Cardiac muscle cell (in vitro differentiated cells and primary cell): ENCODE data around the gene HP1BP3. TPM values are rescaled to one million over a fixed set of nuclear protein-coding genes. Genes with fewer than 3 reads are reported as not detected.

Source experiments
- DNase-seq, 2 donors: peaks; one replicate each; pipeline versions ENCODE4 v3.0.0 to v3.0.0-alpha.2; 2010 to 2017; ENCODE audit warnings: low read depth in 1 of 2, low spot score in 1 of 2
- H3K27ac ChIP-seq: fragments of 200-600 bp; sonication (generic); 2 replicates; pipeline ENCODE4 v1.5.1; 2016
- H3K27me3 ChIP-seq: fragments of 200-600 bp; sonication (generic); 2 replicates; pipeline ENCODE4 v1.6.0; 2016; ENCODE audit warnings: control low read depth
- H3K36me3 ChIP-seq: fragments of 200-600 bp; sonication (generic); 2 replicates; pipeline ENCODE4 v1.5.1; 2016; ENCODE audit warnings: control low read depth
- H3K4me1 ChIP-seq: fragments of 200-600 bp; sonication (generic); 2 replicates; pipeline ENCODE4 v1.8.1; 2017; ENCODE audit warnings: low read depth, mild to moderate bottlenecking, mixed run types
- H3K4me3 ChIP-seq: fragments of 200-600 bp; sonication (generic); 2 replicates; pipeline ENCODE4 v1.5.1; 2016; ENCODE audit warnings: mild to moderate bottlenecking
- H3K9me3 ChIP-seq: fragments of 200-600 bp; sonication (generic); 2 replicates; pipeline ENCODE4 v1.5.1; 2017; ENCODE audit warnings: low read depth, mild to moderate bottlenecking, control low read depth
- polyA plus RNA-seq: library from polyadenylated mRNA; unstranded; fragments of >200 nt; fragmentation: Nextera tagmentation; extraction: Ambion mirVana; gene quantifications from 2 replicates; pipeline ENCODE4 v1.2.1, GENCODE V29; 2016
- total RNA-seq: library from RNA; depleted of rRNA; stranded (reverse); fragments of >200 nt; gene quantifications from 2 replicates; pipeline ENCODE4 v1.2.3, GENCODE V29; 2016
- TF ChIP-seq, protein P1 (sequence below): IDR thresholded peaks from 2 replicates; pipeline ENCODE4 v1.5.1; 2012; ENCODE audit warnings: low read depth, mild to moderate bottlenecking, low read length

The HP1BP3 gene
- total and polyA plus RNA-seq, 2 experiments from 2014 or later: 91.0 to 178 TPM

DNA sequence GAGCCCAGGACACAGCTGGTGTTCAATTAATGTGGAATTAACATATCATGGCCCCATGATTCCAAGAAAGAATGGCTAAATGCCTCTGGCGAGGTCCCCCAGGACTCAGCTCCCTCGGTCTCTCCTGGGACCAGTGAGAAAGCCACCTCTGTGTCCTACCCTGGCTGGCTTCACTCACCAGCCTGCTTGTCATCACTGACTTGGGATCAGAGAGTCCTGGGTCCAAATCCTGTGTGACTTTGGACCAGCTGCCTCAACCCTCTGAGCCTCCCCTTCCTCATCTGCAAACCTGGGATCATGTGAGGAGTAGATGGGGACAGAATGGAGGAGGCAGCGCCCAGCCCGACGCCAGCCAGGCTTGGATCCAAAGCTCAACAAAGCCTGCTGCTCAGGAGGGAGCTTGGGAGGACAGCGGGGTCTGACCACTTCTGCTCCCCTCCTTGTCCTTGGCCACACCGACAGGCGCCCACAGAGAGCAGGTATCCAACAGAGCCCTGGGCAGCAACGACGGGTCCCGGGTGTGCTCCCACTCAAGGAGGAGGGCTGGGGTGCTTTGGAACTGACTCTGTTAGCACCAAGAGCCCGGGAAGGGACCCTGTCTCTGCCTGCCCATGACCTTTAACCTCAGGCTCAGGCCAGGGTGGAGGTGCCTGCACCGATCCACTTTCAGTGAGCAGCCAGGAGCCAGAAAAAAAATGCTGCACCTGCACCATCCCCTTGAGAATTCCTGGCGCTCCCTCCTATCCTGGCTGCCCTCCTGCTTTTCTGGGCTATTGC lies 57.8 kb downstream of the HP1BP3 start:
- TF ChIP-seq, protein P1, sequence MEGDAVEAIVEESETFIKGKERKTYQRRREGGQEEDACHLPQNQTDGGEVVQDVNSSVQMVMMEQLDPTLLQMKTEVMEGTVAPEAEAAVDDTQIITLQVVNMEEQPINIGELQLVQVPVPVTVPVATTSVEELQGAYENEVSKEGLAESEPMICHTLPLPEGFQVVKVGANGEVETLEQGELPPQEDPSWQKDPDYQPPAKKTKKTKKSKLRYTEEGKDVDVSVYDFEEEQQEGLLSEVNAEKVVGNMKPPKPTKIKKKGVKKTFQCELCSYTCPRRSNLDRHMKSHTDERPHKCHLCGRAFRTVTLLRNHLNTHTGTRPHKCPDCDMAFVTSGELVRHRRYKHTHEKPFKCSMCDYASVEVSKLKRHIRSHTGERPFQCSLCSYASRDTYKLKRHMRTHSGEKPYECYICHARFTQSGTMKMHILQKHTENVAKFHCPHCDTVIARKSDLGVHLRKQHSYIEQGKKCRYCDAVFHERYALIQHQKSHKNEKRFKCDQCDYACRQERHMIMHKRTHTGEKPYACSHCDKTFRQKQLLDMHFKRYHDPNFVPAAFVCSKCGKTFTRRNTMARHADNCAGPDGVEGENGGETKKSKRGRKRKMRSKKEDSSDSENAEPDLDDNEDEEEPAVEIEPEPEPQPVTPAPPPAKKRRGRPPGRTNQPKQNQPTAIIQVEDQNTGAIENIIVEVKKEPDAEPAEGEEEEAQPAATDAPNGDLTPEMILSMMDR: no peak
- Histone ChIP-seq H3K36me3 (no peaks in the 10 kb centered on the region), H3K4me1 (no peaks in the 10 kb centered on the region), H3K4me3 (no peak overlapping the region), H3K9me3 (no peaks in the 10 kb centered on the region), H3K27me3 (peaks cover 28% of the 10 kb centered on the region), H3K27ac (no peak overlapping the region)
- DNase-seq: no peak

DNA sequence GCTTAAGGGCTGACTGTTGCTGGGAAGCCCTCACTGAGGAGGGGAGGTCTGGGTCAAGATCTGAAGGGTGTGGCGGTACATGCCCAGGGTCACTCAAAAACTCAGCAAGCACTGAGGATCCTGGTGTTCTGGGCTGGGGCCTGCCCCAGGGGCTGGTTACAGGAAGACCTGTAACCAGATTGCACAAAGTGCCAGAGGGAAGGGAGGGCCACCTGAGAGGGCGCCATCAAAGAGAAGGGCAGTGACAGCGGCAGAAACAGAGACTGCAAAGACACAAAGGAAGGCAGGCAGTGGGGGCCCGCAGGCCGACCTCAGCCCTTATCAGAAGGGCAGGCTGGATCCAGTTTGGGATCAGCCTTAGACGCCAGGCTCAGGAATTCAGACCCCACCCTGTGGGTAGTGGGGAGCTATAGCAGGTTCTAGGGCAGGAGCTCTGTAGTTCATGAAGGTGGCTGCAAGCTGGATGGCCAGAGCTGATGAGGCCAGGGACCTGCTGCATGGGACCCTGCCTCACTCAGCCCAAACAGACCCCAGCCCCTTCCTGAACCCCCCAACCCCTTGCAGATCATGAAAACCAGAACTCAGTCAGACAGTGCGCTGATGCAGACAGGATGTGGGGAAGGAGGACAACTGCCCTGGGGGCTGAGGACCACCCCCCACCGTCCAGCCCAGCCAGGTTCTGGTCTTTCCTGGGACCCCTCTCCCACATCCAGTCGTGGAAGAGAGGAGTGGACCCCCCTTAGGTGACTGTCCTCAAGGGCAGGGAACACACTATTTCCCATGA lies 58.5 kb downstream of the HP1BP3 start:
- Histone ChIP-seq H3K9me3 (no peaks in the 10 kb centered on the region), H3K36me3 (no peaks in the 10 kb centered on the region), H3K4me3 (no peak overlapping the region), H3K4me1 (no peaks in the 10 kb centered on the region), H3K27me3 (peaks cover 28% of the 10 kb centered on the region), H3K27ac (no peak overlapping the region)
- DNase-seq: no peak
- TF ChIP-seq, protein P1: no peak

DNA sequence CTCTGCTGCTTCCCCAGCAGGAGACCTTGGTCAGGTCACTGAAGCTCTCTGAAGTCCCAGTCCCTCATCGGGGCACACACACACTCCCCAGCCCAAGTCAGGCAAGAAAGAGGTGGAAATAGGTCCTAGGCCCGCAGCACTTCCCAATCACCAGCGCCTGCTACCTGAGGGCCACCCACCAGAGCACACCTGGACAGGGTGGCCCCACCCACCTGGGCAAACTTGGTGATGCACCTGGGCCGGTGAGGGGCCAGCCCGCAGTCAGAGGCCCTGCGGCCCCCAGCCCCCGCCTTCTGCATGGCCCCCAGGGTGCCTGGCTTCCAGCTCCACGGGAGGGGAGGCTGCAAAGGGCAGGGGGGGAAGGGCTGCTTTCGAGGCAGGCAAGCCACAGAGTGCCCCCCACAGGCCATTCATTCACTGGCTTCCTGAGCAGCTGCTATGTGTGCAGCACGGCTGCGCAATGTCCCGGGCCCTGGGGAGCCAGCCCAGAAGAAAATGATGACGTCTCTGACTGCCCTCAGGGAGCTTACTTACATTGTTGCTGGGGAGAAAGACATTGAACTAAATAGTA lies 59.3 kb downstream of the HP1BP3 start:
- no peak overlapping the region for H3K27ac ChIP-seq
- H3K4me3 ChIP-seq: no peak overlapping the region
- TF ChIP-seq, protein P1: no peak
- H3K9me3 ChIP-seq: no peaks in the 10 kb centered on the region
- no peaks in the 10 kb centered on the region for H3K36me3 ChIP-seq
- peak in 1 of 2 donors; percentile 36 for DNase-seq
- peaks cover 28% of the 10 kb centered on the region for H3K27me3 ChIP-seq
- H3K4me1 ChIP-seq: no peaks in the 10 kb centered on the region

DNA sequence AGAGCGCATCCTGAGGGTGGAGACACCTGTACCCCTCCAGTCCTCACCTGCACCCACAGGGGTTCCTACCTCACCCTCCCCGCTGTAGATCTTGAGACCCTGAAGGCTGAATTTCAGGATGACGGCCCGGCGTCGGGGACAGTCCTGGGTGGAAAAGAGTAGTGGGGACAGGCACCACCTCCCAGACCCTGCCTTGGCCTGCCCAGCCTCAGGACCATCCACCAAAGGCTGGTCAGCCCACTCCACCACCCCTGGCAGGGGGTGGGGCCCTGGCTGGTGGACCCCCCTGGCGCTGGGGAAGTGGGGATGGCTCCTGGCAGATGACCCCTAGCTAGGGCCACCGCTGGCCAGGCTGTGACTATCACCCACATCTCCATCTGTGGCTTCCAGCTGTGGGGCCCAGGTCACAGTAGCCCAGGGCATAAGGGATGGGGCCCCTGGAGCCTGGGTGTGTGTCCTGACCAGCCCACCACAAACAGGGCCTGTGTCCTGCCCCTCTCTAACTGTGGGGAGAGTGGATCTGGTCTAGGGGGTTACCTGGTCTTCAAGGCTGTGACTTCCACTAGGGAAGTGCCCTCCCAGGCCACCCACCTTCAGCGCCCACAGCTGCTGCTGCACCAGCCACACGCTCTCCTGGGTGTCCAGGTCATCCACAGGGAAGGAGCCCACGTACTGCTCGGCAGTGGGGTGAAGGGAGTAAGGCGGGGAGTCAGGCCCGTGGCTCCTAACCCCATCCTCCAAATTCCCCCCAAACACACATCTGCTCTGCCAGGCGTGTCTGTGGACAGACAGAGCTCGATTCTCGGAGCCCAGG lies 60.0 kb downstream of the HP1BP3 start:
- no peaks in the 10 kb centered on the region for H3K36me3 ChIP-seq
- TF ChIP-seq, protein P1: no peak
- DNase-seq: no peak
- no peaks in the 10 kb centered on the region for H3K4me1 ChIP-seq
- no peaks in the 10 kb centered on the region for H3K9me3 ChIP-seq
- H3K27ac ChIP-seq: no peak overlapping the region
- H3K27me3 ChIP-seq: peaks cover 25% of the 10 kb centered on the region
- no peak overlapping the region for H3K4me3 ChIP-seq
